Measurements from ENCODE around the gene DLG2. TPM values are rescaled to one million over a fixed set of nuclear protein-coding genes. Genes with fewer than 3 reads are reported as not detected.

The DLG2 gene
- polyA plus RNA-seq, 3 donors = 0.24 to 0.39 TPM; not detected in 1

GRCh38 chr11:84234462-84235202, 1392.5 kb downstream of the DLG2 start:
- Mint-ChIP-seq H3K27ac (no peak overlapping the region), H3K9me3 (peaks cover 0 to 6% (median 0%) of the 10 kb centered on the region in 7 donors)
- intact Hi-C loops (cut with micrococcal nuclease) = no loop called here

GRCh38 chr11:84234011-84234410, 1393.1 kb downstream of the DLG2 start:
- Mint-ChIP-seq H3K36me3 (no peaks in the 10 kb centered on the region), H3K27ac (no peak overlapping the region), H3K27me3 (ENCODE audit: low read depth in 3 of 3) (peaks cover 0 to 1% (median 0%) of the 10 kb centered on the region in 3 donors), H3K4me1 (no peaks in the 10 kb centered on the region), H3K4me3 (no peak overlapping the region), H3K9me3 (peaks cover 0 to 6% (median 0%) of the 10 kb centered on the region in 7 donors)
- no peak overlapping the region for H3K4me3 ChIP-seq (replicated peaks in 1 of 3; ENCODE audit: low read depth in 2 of 3, low read length in 3 of 3)
- WGBS (ENCODE audit: insufficient coverage) = no CpG with 5 or more reads among the region's 2 CpGs
- no peaks in the 10 kb centered on the region for H3K4me1 ChIP-seq (ENCODE audit: control insufficient read depth in 1 of 2, insufficient read depth in 2 of 2, low read length in 2 of 2)
- no peak for TF ChIP-seq CTCF (IDR thresholded peaks at IDR 0.05)
- H3K9me3 ChIP-seq (replicated peaks in 1 of 2; ENCODE audit: control insufficient read depth in 1 of 2, insufficient read depth in 1 of 2, low read length in 2 of 2) = no peaks in the 10 kb centered on the region
- no peak for DNase-seq
- H3K4me2 ChIP-seq (replicated peaks; ENCODE audit: extremely low read depth, low read length, poor library complexity, severe bottlenecking) = no peak overlapping the region
- no peak overlapping the region for H3K27ac ChIP-seq (ENCODE audit: low read depth in 1 of 2, low read length in 2 of 2)
- H4K20me1 ChIP-seq (ENCODE audit: insufficient read depth, low read length) = no peaks in the 10 kb centered on the region
- intact Hi-C loops (cut with micrococcal nuclease) = no loop called here
- H3K79me2 ChIP-seq (ENCODE audit: insufficient read depth, low read length) = no peaks in the 10 kb centered on the region
- H2AFZ ChIP-seq (ENCODE audit: insufficient read depth, low read depth, low read length, poor library complexity, severe bottlenecking) = no peak overlapping the region
- H3K36me3 ChIP-seq (replicated peaks in 1 of 2; ENCODE audit: control insufficient read depth in 1 of 2, insufficient read depth in 2 of 2, low read length in 2 of 2) = no peaks in the 10 kb centered on the region
- H3K27me3 ChIP-seq (ENCODE audit: control insufficient read depth in 2 of 2, insufficient read depth in 2 of 2, low read length in 2 of 2) = no peaks in the 10 kb centered on the region
- no peak overlapping the region for H3K9ac ChIP-seq (ENCODE audit: insufficient read depth, low read length, poor library complexity, severe bottlenecking)

More at GRCh38 chr11:84234462-84235202, 1392.5 kb downstream of the DLG2 start:
- H3K4me1 Mint-ChIP-seq = no peaks in the 10 kb centered on the region
- no peaks in the 10 kb centered on the region for H3K27me3 ChIP-seq (ENCODE audit: control insufficient read depth in 2 of 2, insufficient read depth in 2 of 2, low read length in 2 of 2)
- TF ChIP-seq CTCF (IDR thresholded peaks at IDR 0.05) = no peak
- no peak overlapping the region for H3K9ac ChIP-seq (ENCODE audit: insufficient read depth, low read length, poor library complexity, severe bottlenecking)
- H3K36me3 ChIP-seq (replicated peaks in 1 of 2; ENCODE audit: control insufficient read depth in 1 of 2, insufficient read depth in 2 of 2, low read length in 2 of 2) = no peaks in the 10 kb centered on the region
- no peaks in the 10 kb centered on the region for H3K79me2 ChIP-seq (ENCODE audit: insufficient read depth, low read length)
- WGBS (ENCODE audit: insufficient coverage) = 94% methylated on average over 2 of the region's 4 CpGs
- H3K4me3 Mint-ChIP-seq = no peak overlapping the region
- H3K36me3 Mint-ChIP-seq = no peaks in the 10 kb centered on the region
- no peak overlapping the region for H3K27ac ChIP-seq (ENCODE audit: low read depth in 1 of 2, low read length in 2 of 2)
- no peak overlapping the region for H3K4me2 ChIP-seq (replicated peaks; ENCODE audit: extremely low read depth, low read length, poor library complexity, severe bottlenecking)
- H4K20me1 ChIP-seq (ENCODE audit: insufficient read depth, low read length) = no peaks in the 10 kb centered on the region
- peaks cover 0 to 1% (median 0%) of the 10 kb centered on the region in 3 donors for H3K27me3 Mint-ChIP-seq (ENCODE audit: low read depth in 3 of 3)
- no peak overlapping the region for H2AFZ ChIP-seq (ENCODE audit: insufficient read depth, low read depth, low read length, poor library complexity, severe bottlenecking)
- H3K9me3 ChIP-seq (replicated peaks in 1 of 2; ENCODE audit: control insufficient read depth in 1 of 2, insufficient read depth in 1 of 2, low read length in 2 of 2) = no peaks in the 10 kb centered on the region
- H3K4me3 ChIP-seq (replicated peaks in 1 of 3; ENCODE audit: low read depth in 2 of 3, low read length in 3 of 3) = no peak overlapping the region
- DNase-seq = no peak
- no peaks in the 10 kb centered on the region for H3K4me1 ChIP-seq (ENCODE audit: control insufficient read depth in 1 of 2, insufficient read depth in 2 of 2, low read length in 2 of 2)

Data from CD14-positive monocyte (primary cell).